Activated CD8-positive, alpha-beta memory T cell treated with anti-CD3 and anti-CD28 coated beads for 36 hours (primary cell): Measurements from ENCODE around the gene TSHZ1. TPM values are rescaled to one million over a fixed set of nuclear protein-coding genes. Genes with fewer than 3 reads are reported as not detected.

ENCODE experiments used
- CTCF ChIA-PET: fragments of 350-600 bp; sonication (Branson Sonifier 250); formaldehyde crosslinking; loops from one replicate; lab custom pipeline; 2021; ENCODE audit warnings: antibody characterized with exemption; lab: Charles Lee
- POLR2A ChIA-PET: fragments of 350-600 bp; sonication (Branson Sonifier 250); formaldehyde crosslinking; loops from one replicate; lab custom pipeline; 2021; ENCODE audit warnings: antibody characterized with exemption; lab: Charles Lee
- total RNA-seq, 2 experiments: library from RNA; stranded (reverse); gene quantifications; one replicate each; pipeline ENCODE4 v1.2.3, GENCODE V29; 2021

Gene TSHZ1
- total RNA-seq, 2 experiments from 2014 or later, result 14.8 to 15.0 TPM

DNA sequence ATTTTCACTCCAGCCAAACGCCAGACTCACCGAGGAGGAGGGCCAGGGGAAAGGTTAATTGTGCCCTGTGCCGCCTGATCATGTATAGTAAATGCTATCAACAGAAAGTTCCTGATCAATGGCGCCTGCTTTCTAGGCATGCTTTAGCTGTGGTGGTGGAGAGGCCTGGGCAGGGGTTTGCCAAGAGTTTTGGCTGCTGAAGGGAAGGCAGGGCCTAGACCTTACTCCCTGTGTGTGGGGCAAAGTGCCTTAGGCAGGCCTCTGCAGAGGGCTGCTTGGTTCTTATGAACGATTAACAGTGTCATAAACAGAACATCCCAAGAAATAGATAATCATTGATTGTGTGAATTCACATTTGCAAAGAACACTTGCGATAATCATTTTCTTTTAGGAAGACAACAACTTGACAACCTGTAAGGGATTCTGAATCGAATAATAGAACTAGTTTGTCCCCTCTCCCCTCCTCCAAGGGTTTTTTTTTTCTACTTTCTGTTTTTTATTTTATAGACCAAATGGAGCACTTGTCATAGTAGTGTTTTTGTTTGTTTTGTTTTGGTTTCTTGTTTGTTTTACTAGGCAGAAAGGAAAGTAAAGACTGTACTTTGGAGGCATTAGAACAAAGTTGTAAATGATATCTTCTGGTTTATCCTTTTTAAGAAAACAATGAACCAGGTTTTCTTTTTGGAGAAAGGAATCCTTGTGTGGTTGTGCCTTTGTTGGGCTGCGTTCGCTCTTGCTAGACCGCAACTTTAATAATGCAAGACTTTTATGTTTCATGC is 6.5 kb downstream of the TSHZ1 start:
- POLR2A ChIA-PET, result no interaction called here
- CTCF ChIA-PET, result no interaction called here

DNA sequence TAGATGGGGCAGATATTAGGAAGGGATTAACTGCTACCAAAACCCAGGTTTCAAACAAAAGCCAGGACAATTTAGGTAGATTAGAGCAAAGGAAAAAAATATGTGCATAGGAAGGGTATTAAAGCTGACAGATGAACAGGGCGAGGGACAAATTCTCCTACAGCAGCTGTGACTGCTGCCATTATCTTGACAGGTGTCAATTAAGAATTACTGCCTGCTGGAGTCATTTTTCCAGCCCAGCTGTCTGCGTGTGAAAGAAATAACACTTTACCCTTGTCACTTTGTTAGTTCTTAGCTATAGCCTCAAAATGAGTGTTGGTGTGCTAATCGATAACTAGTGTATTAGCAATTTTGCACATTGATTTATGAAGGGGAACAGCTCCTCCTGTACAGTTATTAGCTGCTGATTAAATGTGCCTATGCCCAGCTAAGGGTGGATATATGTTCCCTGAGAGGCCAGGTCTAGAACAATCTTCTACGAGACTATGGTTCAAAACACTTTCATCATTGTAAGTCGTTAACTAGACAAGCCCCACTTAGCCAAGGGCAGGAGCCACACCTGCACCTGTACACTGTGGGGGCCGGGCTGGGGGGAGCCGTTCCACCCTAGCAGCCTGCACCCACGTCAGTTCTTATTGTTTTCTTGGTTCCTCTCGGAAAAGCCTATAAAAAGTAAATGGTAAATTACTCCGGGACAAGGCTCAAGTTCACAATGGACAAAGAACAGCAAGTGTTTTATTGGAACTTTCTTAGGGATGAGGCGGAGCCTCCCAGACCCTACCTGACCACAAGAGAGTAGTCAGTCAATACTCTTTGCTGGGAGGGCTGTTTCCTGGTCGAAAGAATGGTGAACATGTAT is 7.7 kb downstream of the TSHZ1 start:
- ChIA-PET CTCF (no interaction called here), POLR2A (interaction anchor here (0.6 to 1.3 kb wide), 2 partner anchors 8 to 9 kb away, joined by 3 to 4 read pairs; partner anchors contain the start of gene PTGR3)

- ChIA-PET CTCF (no interaction called here), POLR2A (no interaction called here)
These were observed 9.3 kb downstream of the TSHZ1 start for GRCh38 chr18:75219745-75220375.

DNA sequence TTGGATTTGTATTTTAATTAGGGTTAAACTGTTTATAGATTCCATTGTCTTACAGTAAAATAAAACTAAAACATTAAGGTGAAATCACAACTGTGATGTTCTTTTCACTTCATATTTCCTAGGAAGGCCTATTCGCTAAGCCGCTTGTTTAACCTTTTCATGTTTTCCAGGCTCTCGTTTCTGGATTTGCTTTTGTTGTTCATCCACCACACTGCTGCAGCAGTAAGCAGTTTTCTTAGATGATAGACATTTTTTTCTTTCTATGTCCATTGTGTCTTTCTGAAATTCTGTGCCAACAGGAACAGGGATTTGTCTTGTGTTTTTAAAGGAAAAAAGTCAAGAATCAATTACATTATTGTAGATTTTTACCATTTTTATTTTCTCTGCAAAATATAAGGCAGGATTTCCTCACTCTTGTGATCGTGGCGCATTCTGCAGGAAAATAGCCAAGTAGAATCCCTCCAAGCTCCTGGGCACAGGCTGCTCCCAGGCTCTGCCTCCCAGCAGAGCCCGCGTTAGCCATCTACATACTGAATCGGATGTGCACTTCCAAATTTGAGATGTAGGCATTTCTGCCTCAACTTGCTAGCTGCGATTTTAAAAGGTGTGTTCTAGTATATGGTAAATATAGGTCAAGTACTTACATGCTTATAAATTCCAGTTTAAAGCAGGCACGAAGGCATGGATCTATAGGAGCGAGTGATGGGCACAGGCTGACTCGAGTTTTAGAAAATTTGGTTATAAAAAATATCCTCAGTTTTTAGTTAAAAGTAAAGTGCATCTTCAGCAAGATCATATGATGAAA is 10.2 kb downstream of the TSHZ1 start:
- ChIA-PET CTCF (interaction anchor here (0.6 to 1.2 kb wide), 2 partner anchors 13 to 1579 kb away, joined by 4 read pairs; no protein-coding TSS in a partner anchor), POLR2A (no interaction called here)

- CTCF ChIA-PET, result interaction anchor here (1.2 kb wide), 1 partner anchor 13 kb away, joined by 4 read pairs; no protein-coding TSS in a partner anchor
- POLR2A ChIA-PET, result interaction anchor here (1.0 kb wide), 1 partner anchor 11 kb away, joined by 13 read pairs; the partner anchor contains the start of gene TSHZ1
These were observed 10.8 kb downstream of the TSHZ1 start for GRCh38 chr18:75221397-75221796.

- POLR2A ChIA-PET, result interaction anchor here (1.0 kb wide), 1 partner anchor 12 kb away, joined by 13 read pairs; the partner anchor contains the start of gene TSHZ1
These were observed 11.3 kb downstream of the TSHZ1 start for GRCh38 chr18:75221897-75222296.

GRCh38 chr18:75222407-75222806 is 11.8 kb downstream of the TSHZ1 start:
- POLR2A ChIA-PET, result interaction anchor here (1.0 kb wide), 1 partner anchor 12 kb away, joined by 13 read pairs; the partner anchor contains the start of gene TSHZ1
- CTCF ChIA-PET, result no interaction called here

More at GRCh38 chr18:75221897-75222296, 11.3 kb downstream of the TSHZ1 start:
- CTCF ChIA-PET, result no interaction called here

- ChIA-PET POLR2A (no interaction called here), CTCF (no interaction called here)
These were observed 13.2 kb downstream of the TSHZ1 start for GRCh38 chr18:75223687-75224347.

- CTCF ChIA-PET, result no interaction called here
- POLR2A ChIA-PET, result interaction anchor here (0.6 kb wide), 1 partner anchor 8 kb away, joined by 3 read pairs; no protein-coding TSS in a partner anchor
These were observed 15.8 kb downstream of the TSHZ1 start for GRCh38 chr18:75226286-75226955.

- ChIA-PET CTCF (no interaction called here), POLR2A (no interaction called here)
These were observed 16.3 kb downstream of the TSHZ1 start for GRCh38 chr18:75226956-75227316.

GRCh38 chr18:75227535-75228296 is 17.1 kb downstream of the TSHZ1 start:
- CTCF ChIA-PET, result no interaction called here

GRCh38 chr18:75228967-75229366 is 18.4 kb downstream of the TSHZ1 start:
- POLR2A ChIA-PET, result no interaction called here
- CTCF ChIA-PET, result interaction anchor here (1.0 kb wide), 1 partner anchor 16 kb away, joined by 3 read pairs; no protein-coding TSS in a partner anchor

More at GRCh38 chr18:75227535-75228296, 17.1 kb downstream of the TSHZ1 start:
- POLR2A ChIA-PET, result no interaction called here

DNA sequence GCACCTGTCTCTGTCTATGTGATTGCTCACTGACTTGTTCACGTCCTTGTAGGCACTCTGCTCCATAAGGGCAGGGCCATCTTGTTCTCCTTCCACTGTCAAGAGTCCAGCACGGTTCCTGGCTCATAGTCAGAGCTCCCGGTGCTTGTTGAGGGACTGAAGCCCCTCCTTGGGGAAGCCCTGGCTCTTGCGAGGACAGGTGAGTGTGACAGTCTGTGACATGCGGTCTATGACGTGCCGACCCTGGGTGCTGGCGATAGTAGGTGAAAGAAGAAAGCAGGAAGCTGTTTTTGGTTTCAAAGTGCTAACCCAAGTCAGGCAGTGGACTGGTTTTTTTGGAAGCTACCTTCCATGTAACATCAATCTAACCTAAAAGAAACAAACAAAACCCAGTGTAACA is 18.8 kb downstream of the TSHZ1 start:
- POLR2A ChIA-PET, result no interaction called here

DNA sequence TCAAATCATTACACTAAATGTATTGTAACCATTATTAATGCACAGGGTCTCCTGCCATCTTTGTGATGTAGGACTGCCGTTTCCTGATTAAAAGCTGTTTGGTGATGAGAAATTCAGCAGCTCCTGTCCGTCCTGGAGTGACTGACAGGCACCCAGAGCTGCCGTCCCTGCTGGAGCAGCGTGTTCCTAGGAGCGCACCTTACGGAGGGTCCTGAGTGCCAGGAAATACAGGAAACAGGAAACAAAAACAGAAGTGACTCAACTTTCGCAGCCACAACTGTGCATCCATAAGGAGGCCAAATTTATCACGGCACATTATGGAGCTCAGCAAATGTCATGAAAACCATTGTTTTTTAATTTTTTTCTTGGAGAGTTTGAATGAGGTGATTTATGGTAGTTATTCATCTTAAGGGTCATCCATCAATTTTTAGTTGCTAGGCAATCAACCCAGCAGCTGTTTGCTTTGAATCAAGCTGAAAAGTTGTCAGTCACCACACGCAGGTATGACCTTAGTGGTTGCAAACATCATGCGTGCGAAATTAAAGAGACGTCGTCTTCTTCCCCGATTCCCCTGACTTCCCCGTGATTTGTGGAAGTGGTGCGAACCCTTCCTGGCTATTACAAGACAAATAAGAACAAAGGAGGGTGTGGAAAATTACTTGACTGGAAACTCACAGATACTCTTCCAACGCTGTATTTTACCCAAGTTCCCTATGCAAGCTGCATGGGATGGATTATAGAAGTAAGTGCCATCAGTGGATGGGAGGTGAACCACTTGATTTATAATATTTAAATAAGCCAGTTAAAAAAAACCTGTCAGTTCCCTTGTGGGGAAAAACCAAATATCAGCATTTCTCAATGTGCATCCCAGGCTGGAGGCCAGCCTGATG is 19.8 kb downstream of the TSHZ1 start:
- ChIA-PET POLR2A (no interaction called here), CTCF (no interaction called here)

More for the DNA sequence above, 18.8 kb downstream of the TSHZ1 start:
- CTCF ChIA-PET, result interaction anchor here (1.0 kb wide), 1 partner anchor 17 kb away, joined by 3 read pairs; no protein-coding TSS in a partner anchor

DNA sequence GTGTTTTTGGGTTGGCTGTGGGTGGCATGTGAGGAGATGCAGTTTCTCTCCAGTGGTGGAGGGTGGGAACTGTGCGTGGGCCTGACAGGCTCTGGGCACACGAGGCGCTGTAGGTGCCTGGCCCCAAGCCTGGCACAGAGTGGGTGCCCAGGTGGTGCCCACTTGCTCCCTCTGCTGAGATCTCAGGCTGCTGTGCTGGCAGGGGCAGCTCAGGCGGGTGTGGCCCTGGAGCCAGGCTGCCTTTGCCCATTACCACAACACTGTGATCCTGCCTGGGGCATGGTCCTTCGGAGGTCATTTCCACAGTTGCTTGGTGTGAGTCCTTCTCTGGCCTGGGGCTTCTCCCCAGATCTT is 20.4 kb downstream of the TSHZ1 start:
- POLR2A ChIA-PET, result no interaction called here
- CTCF ChIA-PET, result no interaction called here

DNA sequence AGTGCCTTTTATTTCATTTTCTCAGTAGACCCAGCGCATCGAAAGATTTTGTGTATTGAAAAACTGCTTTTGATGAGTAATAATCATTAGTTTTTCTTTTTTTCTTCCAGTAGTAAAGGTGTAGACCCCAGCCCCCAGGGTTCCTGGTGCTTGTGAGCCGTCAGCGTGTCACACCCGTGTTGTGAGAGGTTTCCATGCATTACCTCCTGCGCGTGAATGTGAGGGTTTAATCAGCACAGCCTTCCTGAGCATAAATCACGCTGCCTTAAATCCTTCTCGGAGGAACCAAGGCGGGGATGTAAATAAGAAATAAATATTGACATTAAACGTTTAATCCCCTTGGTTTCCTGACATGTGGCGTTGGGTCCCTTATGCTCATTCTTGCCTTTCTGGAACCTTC is 24.3 kb downstream of the TSHZ1 start:
- CTCF ChIA-PET, result interaction anchor here (0.7 kb wide), 1 partner anchor 32 kb away, joined by 3 read pairs; no protein-coding TSS in a partner anchor
- POLR2A ChIA-PET, result no interaction called here
